ENCODE results near the gene SMNDC1.

DNA sequence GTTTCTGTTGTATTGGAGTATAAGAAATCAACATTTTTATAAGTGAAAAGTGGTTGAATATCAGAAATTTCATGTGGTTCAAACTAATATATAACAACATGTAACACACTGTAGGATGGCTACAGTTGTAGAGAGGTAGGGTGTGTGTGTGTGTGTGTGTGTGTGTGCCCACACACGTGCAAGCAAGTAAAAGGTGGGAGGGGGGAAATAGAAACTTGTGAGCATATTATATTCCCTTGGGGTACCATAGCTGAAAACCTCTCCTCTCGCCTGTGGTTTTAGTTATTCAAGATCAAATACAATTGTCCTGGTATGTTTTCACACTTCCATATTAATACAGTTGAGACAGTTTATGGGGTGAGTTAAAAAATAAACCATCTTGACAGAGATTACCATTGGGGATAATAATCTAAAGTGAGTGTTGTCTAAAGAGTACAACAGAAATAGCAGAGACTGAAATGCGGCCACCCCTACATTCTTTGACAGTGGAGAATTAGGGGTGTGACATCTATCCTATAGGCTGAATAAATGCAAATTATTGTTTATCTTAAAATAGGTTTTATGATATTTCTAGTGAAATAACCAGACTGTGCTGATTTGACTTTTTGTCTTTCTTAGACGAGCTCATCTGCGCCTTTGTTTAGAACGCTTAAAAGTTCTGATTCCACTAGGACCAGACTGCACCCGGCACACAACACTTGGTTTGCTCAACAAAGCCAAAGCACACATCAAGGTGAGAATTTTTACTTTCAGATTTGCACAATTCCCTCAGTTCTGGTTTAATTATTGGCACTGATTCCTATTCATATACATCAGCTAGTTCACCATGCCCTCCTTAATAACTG is 25.9 kb downstream of the SMNDC1 start:
- TF ChIP-seq, protein P1, sequence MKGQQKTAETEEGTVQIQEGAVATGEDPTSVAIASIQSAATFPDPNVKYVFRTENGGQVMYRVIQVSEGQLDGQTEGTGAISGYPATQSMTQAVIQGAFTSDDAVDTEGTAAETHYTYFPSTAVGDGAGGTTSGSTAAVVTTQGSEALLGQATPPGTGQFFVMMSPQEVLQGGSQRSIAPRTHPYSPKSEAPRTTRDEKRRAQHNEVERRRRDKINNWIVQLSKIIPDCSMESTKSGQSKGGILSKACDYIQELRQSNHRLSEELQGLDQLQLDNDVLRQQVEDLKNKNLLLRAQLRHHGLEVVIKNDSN (IDR thresholded peaks at IDR 0.05), result no peak
- TF ChIP-seq, protein P2, sequence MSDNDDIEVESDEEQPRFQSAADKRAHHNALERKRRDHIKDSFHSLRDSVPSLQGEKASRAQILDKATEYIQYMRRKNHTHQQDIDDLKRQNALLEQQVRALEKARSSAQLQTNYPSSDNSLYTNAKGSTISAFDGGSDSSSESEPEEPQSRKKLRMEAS (IDR thresholded peaks at IDR 0.05), result no peak
- TF ChIP-seq, protein P3, sequence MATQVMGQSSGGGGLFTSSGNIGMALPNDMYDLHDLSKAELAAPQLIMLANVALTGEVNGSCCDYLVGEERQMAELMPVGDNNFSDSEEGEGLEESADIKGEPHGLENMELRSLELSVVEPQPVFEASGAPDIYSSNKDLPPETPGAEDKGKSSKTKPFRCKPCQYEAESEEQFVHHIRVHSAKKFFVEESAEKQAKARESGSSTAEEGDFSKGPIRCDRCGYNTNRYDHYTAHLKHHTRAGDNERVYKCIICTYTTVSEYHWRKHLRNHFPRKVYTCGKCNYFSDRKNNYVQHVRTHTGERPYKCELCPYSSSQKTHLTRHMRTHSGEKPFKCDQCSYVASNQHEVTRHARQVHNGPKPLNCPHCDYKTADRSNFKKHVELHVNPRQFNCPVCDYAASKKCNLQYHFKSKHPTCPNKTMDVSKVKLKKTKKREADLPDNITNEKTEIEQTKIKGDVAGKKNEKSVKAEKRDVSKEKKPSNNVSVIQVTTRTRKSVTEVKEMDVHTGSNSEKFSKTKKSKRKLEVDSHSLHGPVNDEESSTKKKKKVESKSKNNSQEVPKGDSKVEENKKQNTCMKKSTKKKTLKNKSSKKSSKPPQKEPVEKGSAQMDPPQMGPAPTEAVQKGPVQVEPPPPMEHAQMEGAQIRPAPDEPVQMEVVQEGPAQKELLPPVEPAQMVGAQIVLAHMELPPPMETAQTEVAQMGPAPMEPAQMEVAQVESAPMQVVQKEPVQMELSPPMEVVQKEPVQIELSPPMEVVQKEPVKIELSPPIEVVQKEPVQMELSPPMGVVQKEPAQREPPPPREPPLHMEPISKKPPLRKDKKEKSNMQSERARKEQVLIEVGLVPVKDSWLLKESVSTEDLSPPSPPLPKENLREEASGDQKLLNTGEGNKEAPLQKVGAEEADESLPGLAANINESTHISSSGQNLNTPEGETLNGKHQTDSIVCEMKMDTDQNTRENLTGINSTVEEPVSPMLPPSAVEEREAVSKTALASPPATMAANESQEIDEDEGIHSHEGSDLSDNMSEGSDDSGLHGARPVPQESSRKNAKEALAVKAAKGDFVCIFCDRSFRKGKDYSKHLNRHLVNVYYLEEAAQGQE (IDR thresholded peaks at IDR 0.05; ENCODE audit: low read depth), result no peak
- no peak for TF ChIP-seq RAD21 (IDR thresholded peaks at IDR 0.05; ENCODE audit: low read depth)
- no peak for TF ChIP-seq TAF1 (IDR thresholded peaks at IDR 0.05; ENCODE audit: low read depth)
- no peak for TF ChIP-seq FOXM1 (IDR thresholded peaks at IDR 0.05; ENCODE audit: borderline replicate concordance, low read depth)
- no peak for TF ChIP-seq CREB1 (IDR thresholded peaks at IDR 0.05; ENCODE audit: low read depth)
- no peak for TF ChIP-seq EP300 (IDR thresholded peaks at IDR 0.05; ENCODE audit: borderline replicate concordance)
- no peak for TF ChIP-seq ZBTB7A (IDR thresholded peaks at IDR 0.05; ENCODE audit: low read depth)
- TF ChIP-seq EGR1 (IDR thresholded peaks at IDR 0.05), result no peak; the same call in 1 of the 2 replicates
- no peak for TF ChIP-seq CEBPB (IDR thresholded peaks at IDR 0.05)
- no peak for TF ChIP-seq YY1 (IDR thresholded peaks at IDR 0.05; ENCODE audit: low read depth)
- TF ChIP-seq TCF12 (IDR thresholded peaks at IDR 0.05; ENCODE audit: low read depth), result no peak
- TF ChIP-seq TEAD4 (IDR thresholded peaks at IDR 0.05), result no peak

Data from Ishikawa (cell line).